Mesothelial cell of epicardium (in vitro differentiated cells): ENCODE results near the gene ARF1. TPM values are rescaled to one million over a fixed set of nuclear protein-coding genes. Genes with fewer than 3 reads are reported as not detected.

Experiments
- DNase-seq, 2 experiments: peaks; one replicate each; pipeline ENCODE4 v3.0.0; 2021; ENCODE audit warnings: low spot score in 2 of 2; ENCODE audit not compliant: unreplicated experiment in 2 of 2
- H3K27ac Mint-ChIP-seq: 2 replicates; pipeline ENCODE4 v1.8.0; 2021; ENCODE audit warnings: mixed read lengths
- H3K27me3 Mint-ChIP-seq: 2 replicates; pipeline ENCODE4 v1.8.0; 2021; ENCODE audit warnings: low read depth, mixed read lengths
- H3K36me3 Mint-ChIP-seq: 2 replicates; pipeline ENCODE4 v1.8.0; 2021; ENCODE audit warnings: mixed read lengths
- H3K4me1 Mint-ChIP-seq: 2 replicates; pipeline ENCODE4 v1.8.0; 2021; ENCODE audit warnings: mixed read lengths
- H3K4me3 Mint-ChIP-seq: 2 replicates; pipeline ENCODE4 v1.8.0; 2021; ENCODE audit warnings: mild to moderate bottlenecking, moderate library complexity, mixed read lengths
- H3K9me3 Mint-ChIP-seq: 2 replicates; pipeline ENCODE4 v1.8.0; 2021; ENCODE audit warnings: mixed read lengths
- CTCF ChIP-seq: fragments of 200-600 bp; sonication (generic); IDR thresholded peaks from one replicate; pipeline ENCODE4 v1.5.0; 2021; ENCODE audit warnings: antibody characterized with exemption; ENCODE audit not compliant: unreplicated experiment
- total RNA-seq: library from RNA; stranded (reverse); gene quantifications from 3 replicates; pipeline ENCODE4 v1.2.1, GENCODE V29; 2021

The ARF1 gene
- total RNA-seq, 1 donor from 2014 or later, result 262 TPM

- Mint-ChIP-seq H3K36me3 (peaks cover 36% of the 10 kb centered on the region), H3K4me1 (peaks cover 15% of the 10 kb centered on the region), H3K4me3 (no peak overlapping the region), H3K27ac (no peak overlapping the region), H3K27me3 (no peaks in the 10 kb centered on the region), H3K9me3 (peaks cover 18% of the 10 kb centered on the region)
- DNase-seq, result no peak
- no peak for TF ChIP-seq CTCF
Measured at GRCh38 chr1:228093050-228093906, 10.8 kb downstream of the ARF1 start.

GRCh38 chr1:228094432-228095016 is 12.0 kb downstream of the ARF1 start:
- Mint-ChIP-seq H3K27me3 (no peaks in the 10 kb centered on the region), H3K9me3 (peaks cover 18% of the 10 kb centered on the region), H3K4me1 (peaks cover 5% of the 10 kb centered on the region), H3K27ac (no peak overlapping the region), H3K4me3 (no peak overlapping the region), H3K36me3 (peaks cover 46% of the 10 kb centered on the region)
- DNase-seq, result no peak
- TF ChIP-seq CTCF, result no peak

- peaks cover 2% of the 10 kb centered on the region for H3K4me1 Mint-ChIP-seq
- H3K36me3 Mint-ChIP-seq, result peaks cover 46% of the 10 kb centered on the region
- no peak for DNase-seq
- no peak overlapping the region for H3K4me3 Mint-ChIP-seq
- H3K27me3 Mint-ChIP-seq, result no peaks in the 10 kb centered on the region
- TF ChIP-seq CTCF, result no peak
- no peak overlapping the region for H3K27ac Mint-ChIP-seq
- H3K9me3 Mint-ChIP-seq, result peaks cover 18% of the 10 kb centered on the region
Measured at GRCh38 chr1:228095161-228095560, 12.7 kb downstream of the ARF1 start.

GRCh38 chr1:228095938-228096337 is 13.4 kb downstream of the ARF1 start:
- Mint-ChIP-seq H3K9me3 (peaks cover 18% of the 10 kb centered on the region), H3K4me3 (no peak overlapping the region), H3K36me3 (peaks cover 46% of the 10 kb centered on the region), H3K4me1 (peaks cover 2% of the 10 kb centered on the region), H3K27me3 (no peaks in the 10 kb centered on the region), H3K27ac (no peak overlapping the region)
- no peak for DNase-seq
- no peak for TF ChIP-seq CTCF

- Mint-ChIP-seq H3K27ac (no peak overlapping the region), H3K4me1 (peaks cover 7% of the 10 kb centered on the region), H3K4me3 (no peak overlapping the region), H3K27me3 (no peaks in the 10 kb centered on the region), H3K36me3 (peaks cover 46% of the 10 kb centered on the region), H3K9me3 (peaks cover 18% of the 10 kb centered on the region)
- TF ChIP-seq CTCF, result no peak
- no peak for DNase-seq
Measured at GRCh38 chr1:228096416-228097332, 14.2 kb downstream of the ARF1 start.
